ENCODE results near the gene SPRY1.

DNA sequence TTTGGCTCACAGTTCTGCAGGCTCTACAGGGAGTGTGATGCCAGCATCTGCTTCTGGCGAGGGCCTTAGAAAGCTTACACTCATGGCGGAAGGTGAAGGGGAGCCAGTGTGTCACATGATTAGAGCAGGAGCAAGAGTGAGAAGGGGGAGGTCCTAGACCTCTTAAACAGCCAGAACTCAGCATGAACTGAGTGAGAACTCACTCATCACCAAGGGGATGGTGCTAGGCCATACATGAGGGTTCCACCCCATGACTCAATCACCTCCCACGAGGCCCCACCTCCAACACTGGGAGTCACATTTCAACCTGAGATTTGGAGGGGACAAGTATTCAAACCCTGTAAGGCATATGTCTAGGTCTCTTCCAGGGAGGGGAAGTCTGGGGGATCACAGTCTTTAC is 33.4 kb downstream of the SPRY1 start:
- no peak for TF ChIP-seq RAD21 (IDR thresholded peaks at IDR 0.05)
- TF ChIP-seq, protein P1, sequence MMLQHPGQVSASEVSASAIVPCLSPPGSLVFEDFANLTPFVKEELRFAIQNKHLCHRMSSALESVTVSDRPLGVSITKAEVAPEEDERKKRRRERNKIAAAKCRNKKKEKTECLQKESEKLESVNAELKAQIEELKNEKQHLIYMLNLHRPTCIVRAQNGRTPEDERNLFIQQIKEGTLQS (IDR thresholded peaks at IDR 0.05): no peak
- TF ChIP-seq, protein P2, sequence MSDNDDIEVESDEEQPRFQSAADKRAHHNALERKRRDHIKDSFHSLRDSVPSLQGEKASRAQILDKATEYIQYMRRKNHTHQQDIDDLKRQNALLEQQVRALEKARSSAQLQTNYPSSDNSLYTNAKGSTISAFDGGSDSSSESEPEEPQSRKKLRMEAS (IDR thresholded peaks at IDR 0.05): no peak
- TF ChIP-seq, protein P3, sequence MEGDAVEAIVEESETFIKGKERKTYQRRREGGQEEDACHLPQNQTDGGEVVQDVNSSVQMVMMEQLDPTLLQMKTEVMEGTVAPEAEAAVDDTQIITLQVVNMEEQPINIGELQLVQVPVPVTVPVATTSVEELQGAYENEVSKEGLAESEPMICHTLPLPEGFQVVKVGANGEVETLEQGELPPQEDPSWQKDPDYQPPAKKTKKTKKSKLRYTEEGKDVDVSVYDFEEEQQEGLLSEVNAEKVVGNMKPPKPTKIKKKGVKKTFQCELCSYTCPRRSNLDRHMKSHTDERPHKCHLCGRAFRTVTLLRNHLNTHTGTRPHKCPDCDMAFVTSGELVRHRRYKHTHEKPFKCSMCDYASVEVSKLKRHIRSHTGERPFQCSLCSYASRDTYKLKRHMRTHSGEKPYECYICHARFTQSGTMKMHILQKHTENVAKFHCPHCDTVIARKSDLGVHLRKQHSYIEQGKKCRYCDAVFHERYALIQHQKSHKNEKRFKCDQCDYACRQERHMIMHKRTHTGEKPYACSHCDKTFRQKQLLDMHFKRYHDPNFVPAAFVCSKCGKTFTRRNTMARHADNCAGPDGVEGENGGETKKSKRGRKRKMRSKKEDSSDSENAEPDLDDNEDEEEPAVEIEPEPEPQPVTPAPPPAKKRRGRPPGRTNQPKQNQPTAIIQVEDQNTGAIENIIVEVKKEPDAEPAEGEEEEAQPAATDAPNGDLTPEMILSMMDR (IDR thresholded peaks at IDR 0.05; ENCODE audit: low read depth, low read length, missing input control): no peak
- TF ChIP-seq RXRA (IDR thresholded peaks at IDR 0.05): no peak
- TF ChIP-seq, protein P4, sequence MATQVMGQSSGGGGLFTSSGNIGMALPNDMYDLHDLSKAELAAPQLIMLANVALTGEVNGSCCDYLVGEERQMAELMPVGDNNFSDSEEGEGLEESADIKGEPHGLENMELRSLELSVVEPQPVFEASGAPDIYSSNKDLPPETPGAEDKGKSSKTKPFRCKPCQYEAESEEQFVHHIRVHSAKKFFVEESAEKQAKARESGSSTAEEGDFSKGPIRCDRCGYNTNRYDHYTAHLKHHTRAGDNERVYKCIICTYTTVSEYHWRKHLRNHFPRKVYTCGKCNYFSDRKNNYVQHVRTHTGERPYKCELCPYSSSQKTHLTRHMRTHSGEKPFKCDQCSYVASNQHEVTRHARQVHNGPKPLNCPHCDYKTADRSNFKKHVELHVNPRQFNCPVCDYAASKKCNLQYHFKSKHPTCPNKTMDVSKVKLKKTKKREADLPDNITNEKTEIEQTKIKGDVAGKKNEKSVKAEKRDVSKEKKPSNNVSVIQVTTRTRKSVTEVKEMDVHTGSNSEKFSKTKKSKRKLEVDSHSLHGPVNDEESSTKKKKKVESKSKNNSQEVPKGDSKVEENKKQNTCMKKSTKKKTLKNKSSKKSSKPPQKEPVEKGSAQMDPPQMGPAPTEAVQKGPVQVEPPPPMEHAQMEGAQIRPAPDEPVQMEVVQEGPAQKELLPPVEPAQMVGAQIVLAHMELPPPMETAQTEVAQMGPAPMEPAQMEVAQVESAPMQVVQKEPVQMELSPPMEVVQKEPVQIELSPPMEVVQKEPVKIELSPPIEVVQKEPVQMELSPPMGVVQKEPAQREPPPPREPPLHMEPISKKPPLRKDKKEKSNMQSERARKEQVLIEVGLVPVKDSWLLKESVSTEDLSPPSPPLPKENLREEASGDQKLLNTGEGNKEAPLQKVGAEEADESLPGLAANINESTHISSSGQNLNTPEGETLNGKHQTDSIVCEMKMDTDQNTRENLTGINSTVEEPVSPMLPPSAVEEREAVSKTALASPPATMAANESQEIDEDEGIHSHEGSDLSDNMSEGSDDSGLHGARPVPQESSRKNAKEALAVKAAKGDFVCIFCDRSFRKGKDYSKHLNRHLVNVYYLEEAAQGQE (IDR thresholded peaks at IDR 0.05): no peak
- TF ChIP-seq JUND (IDR thresholded peaks at IDR 0.05): no peak

Measured in liver (tissue), 3 donors.